GM18517 (cell line): ENCODE data around the gene C1orf35.
"Not testable (repeated sequence)": the region's sequence is repeated elsewhere in the genome, so short reads cannot be mapped to it uniquely, and the experiment has no call there.

ENCODE experiments used
- ATAC-seq: cut with Tn5 transposase; IDR thresholded peaks from one replicate; pipeline ENCODE4 v1.9.1; 2021; ENCODE audit warnings: mild to moderate bottlenecking, moderate library complexity; ENCODE audit not compliant: unreplicated experiment

Gene C1orf35

GRCh38 chr1:228142701-228143136 is 39.6 kb upstream of the C1orf35 start:
- ATAC-seq: no peak

- no peak for ATAC-seq
Observed at GRCh38 chr1:228142155-228142691, 39.1 kb upstream of the C1orf35 start.

GRCh38 chr1:228141226-228142044 is 38.3 kb upstream of the C1orf35 start:
- ATAC-seq: no peak

GRCh38 chr1:228140724-228141225 is 37.6 kb upstream of the C1orf35 start:
- no peak for ATAC-seq

GRCh38 chr1:228139931-228140723 is 37.0 kb upstream of the C1orf35 start, which contains the start of gene GUK1:
TSS of gene GUK1 (plus strand) at chr1:228140279. CDS start at chr1:228140303, 24 bp downstream.
- peak; percentile 93 for ATAC-seq

GRCh38 chr1:228139406-228139930 is 36.3 kb upstream of the C1orf35 start:
- no peak for ATAC-seq

- no peak for ATAC-seq
Observed at GRCh38 chr1:228136901-228137300, 33.8 kb upstream of the C1orf35 start.

GRCh38 chr1:228134591-228134990 is 31.5 kb upstream of the C1orf35 start:
- ATAC-seq: no peak

- no peak for ATAC-seq
Observed at GRCh38 chr1:228131766-228132165, 28.6 kb upstream of the C1orf35 start.

GRCh38 chr1:228125185-228125584 is 22.1 kb upstream of the C1orf35 start:
- no peak for ATAC-seq

GRCh38 chr1:228123505-228123904 is 20.4 kb upstream of the C1orf35 start:
- no peak for ATAC-seq

GRCh38 chr1:228122921-228123441 is 19.9 kb upstream of the C1orf35 start:
- ATAC-seq: no peak

- ATAC-seq: no peak
Observed at GRCh38 chr1:228120857-228121489, 17.8 kb upstream of the C1orf35 start.

GRCh38 chr1:228120351-228120750 is 17.2 kb upstream of the C1orf35 start:
- no peak for ATAC-seq

GRCh38 chr1:228118040-228118439 is 14.9 kb upstream of the C1orf35 start:
- ATAC-seq: no peak

GRCh38 chr1:228117335-228117734 is 14.2 kb upstream of the C1orf35 start:
- no peak for ATAC-seq

GRCh38 chr1:228114827-228115226 is 11.7 kb upstream of the C1orf35 start:
- ATAC-seq: no peak

GRCh38 chr1:228112617-228113016 is 9.5 kb upstream of the C1orf35 start:
- ATAC-seq: no peak

GRCh38 chr1:228112167-228112566 is 9.0 kb upstream of the C1orf35 start:
- no peak for ATAC-seq

GRCh38 chr1:228111315-228111714 is 8.2 kb upstream of the C1orf35 start:
- ATAC-seq: not testable (repeated sequence)
